Neutrophil (primary cell): ENCODE data around the gene C19orf73.

ENCODE experiments used
- H3K27ac ChIP-seq: fragments of 200-600 bp; sonication (generic); 2 replicates; pipeline ENCODE4 v1.5.1; 2016; ENCODE audit warnings: mild to moderate bottlenecking, moderate library complexity
- H3K27me3 ChIP-seq: fragments of 200-600 bp; sonication (generic); 2 replicates; pipeline ENCODE4 v1.6.0; 2016; ENCODE audit warnings: mild to moderate bottlenecking
- H3K36me3 ChIP-seq: fragments of 200-600 bp; sonication (generic); 2 replicates; pipeline ENCODE4 v1.5.1; 2017
- H3K4me1 ChIP-seq, 2 experiments: fragments of 200-600 bp in 1 of 2; sonication (generic) in 1 of 2; 1 replicate in 1 of 2; 2 replicates in 1 of 2; pipeline versions ENCODE4 v1.5.1 to v1.6.1; 2013 to 2016; ENCODE audit warnings: low read depth in 1 of 2, low read length in 1 of 2, mild to moderate bottlenecking in 1 of 2, moderate library complexity in 1 of 2; ENCODE audit not compliant: control insufficient read depth in 1 of 2, insufficient read depth in 1 of 2
- H3K4me3 ChIP-seq, 2 experiments: fragments of 200-600 bp in 1 of 2; sonication (generic) in 1 of 2; 1 replicate in 1 of 2; 2 replicates in 1 of 2; pipeline ENCODE4 v1.5.1; 2013 to 2016; ENCODE audit warnings: low read depth in 1 of 2, low read length in 1 of 2, mild to moderate bottlenecking in 1 of 2, moderate library complexity in 1 of 2
- H3K9me3 ChIP-seq: fragments of 200-600 bp; sonication (generic); 2 replicates; pipeline ENCODE4 v1.5.1; 2016
- CTCF ChIP-seq: fragments of 200-600 bp; sonication (generic); IDR thresholded peaks from 2 replicates; pipeline ENCODE4 v1.5.1; 2016; ENCODE audit warnings: antibody characterized with exemption

C19orf73 gene

GRCh38 chr19:49102303-49102702 is 16.6 kb downstream of the C19orf73 start:
- no peak overlapping the region for H3K4me3 ChIP-seq
- H3K4me1 ChIP-seq: no peaks in the 10 kb centered on the region
- no peaks in the 10 kb centered on the region for H3K9me3 ChIP-seq
- H3K27ac ChIP-seq: no peak overlapping the region
- no peak for TF ChIP-seq CTCF
- H3K36me3 ChIP-seq: peaks cover 95% of the 10 kb centered on the region
- H3K27me3 ChIP-seq: no peaks in the 10 kb centered on the region

GRCh38 chr19:49101160-49101559 is 17.8 kb downstream of the C19orf73 start:
- no peaks in the 10 kb centered on the region for H3K4me1 ChIP-seq
- no peaks in the 10 kb centered on the region for H3K9me3 ChIP-seq
- peaks cover 95% of the 10 kb centered on the region for H3K36me3 ChIP-seq
- no peak for TF ChIP-seq CTCF
- no peak overlapping the region for H3K27ac ChIP-seq
- H3K27me3 ChIP-seq: no peaks in the 10 kb centered on the region
- no peak overlapping the region for H3K4me3 ChIP-seq

GRCh38 chr19:49098795-49099194 is 20.1 kb downstream of the C19orf73 start:
- Histone ChIP-seq H3K4me1 (no peaks in the 10 kb centered on the region), H3K4me3 (no peak overlapping the region), H3K27ac (no peak overlapping the region), H3K27me3 (no peaks in the 10 kb centered on the region), H3K36me3 (peaks cover 93% of the 10 kb centered on the region), H3K9me3 (no peaks in the 10 kb centered on the region)
- TF ChIP-seq CTCF: no peak

- Histone ChIP-seq H3K36me3 (peaks cover 90% of the 10 kb centered on the region), H3K27ac (no peak overlapping the region), H3K9me3 (no peaks in the 10 kb centered on the region), H3K27me3 (no peaks in the 10 kb centered on the region), H3K4me1 (no peaks in the 10 kb centered on the region), H3K4me3 (no peak overlapping the region)
- TF ChIP-seq CTCF: peak; percentile 97
Observed at GRCh38 chr19:49097453-49098288, 21.3 kb downstream of the C19orf73 start.

GRCh38 chr19:49094505-49095482 is 24.1 kb downstream of the C19orf73 start:
- Histone ChIP-seq H3K36me3 (peaks cover 89% of the 10 kb centered on the region), H3K27me3 (no peaks in the 10 kb centered on the region), H3K9me3 (no peaks in the 10 kb centered on the region), H3K4me1 (no peaks in the 10 kb centered on the region), H3K27ac (no peak overlapping the region), H3K4me3 (no peak overlapping the region)
- no peak for TF ChIP-seq CTCF
